ENCODE results near the gene PARP14. TPM values are rescaled to one million over a fixed set of nuclear protein-coding genes. Genes with fewer than 3 reads are reported as not detected.
"Not testable (repeated sequence)": the region's sequence is repeated elsewhere in the genome, so short reads cannot be mapped to it uniquely, and the experiment has no call there.

The PARP14 gene
- total RNA-seq, result 10 to 100 TPM; 22.8 to 48.9 (median 23.5) TPM

GRCh38 chr3:122680475-122681283, at the start of gene PARP14:
TSS of gene PARP14 (plus strand) at chr3:122680839. CDS start at chr3:122680884, 45 bp downstream.
- H3K9me3 Mint-ChIP-seq, result no peaks in the 10 kb centered on the region
- peaks cover 64% of the 10 kb centered on the region for H3K4me1 Mint-ChIP-seq (ENCODE audit: low read depth)
- peak; percentile 61 to 64 for ATAC-seq
- no peaks in the 10 kb centered on the region for H3K27me3 Mint-ChIP-seq (ENCODE audit: low read depth)
- H3K36me3 Mint-ChIP-seq (ENCODE audit: insufficient read depth), result peaks cover 14% of the 10 kb centered on the region
- H3K4me3 Mint-ChIP-seq, result peak within 1 kb of the TSS; percentile 95
- DNase-seq, result peak; percentile 58

GRCh38 chr3:122635789-122636188, 44.9 kb upstream of the PARP14 start:
- H3K4me1 Mint-ChIP-seq (ENCODE audit: low read depth), result no peaks in the 10 kb centered on the region
- H3K9me3 Mint-ChIP-seq, result no peaks in the 10 kb centered on the region
- no peak overlapping the region for H3K4me3 Mint-ChIP-seq
- ATAC-seq (no peak), DNase-seq (no peak)
- H3K27me3 Mint-ChIP-seq (ENCODE audit: low read depth), result no peaks in the 10 kb centered on the region
- peaks cover 33% of the 10 kb centered on the region for H3K36me3 Mint-ChIP-seq (ENCODE audit: insufficient read depth)

- Mint-ChIP-seq H3K36me3 (ENCODE audit: insufficient read depth) (peaks cover 29% of the 10 kb centered on the region), H3K4me3 (no peak overlapping the region), H3K27me3 (ENCODE audit: low read depth) (no peaks in the 10 kb centered on the region), H3K4me1 (ENCODE audit: low read depth) (peaks cover 2% of the 10 kb centered on the region), H3K9me3 (no peaks in the 10 kb centered on the region)
- ATAC-seq (no peak), DNase-seq (no peak)
These were observed 43.9 kb upstream of the PARP14 start for GRCh38 chr3:122636697-122637096.

- Mint-ChIP-seq H3K36me3 (ENCODE audit: insufficient read depth) (peaks cover 21% of the 10 kb centered on the region), H3K4me1 (ENCODE audit: low read depth) (peaks cover 22% of the 10 kb centered on the region), H3K9me3 (no peaks in the 10 kb centered on the region), H3K4me3 (no peak overlapping the region), H3K27me3 (ENCODE audit: low read depth) (no peaks in the 10 kb centered on the region)
- ATAC-seq (no peak), DNase-seq (no peak)
These were observed 40.1 kb upstream of the PARP14 start for GRCh38 chr3:122640437-122640999.

GRCh38 chr3:122642935-122643334, 37.7 kb upstream of the PARP14 start:
- peaks cover 6% of the 10 kb centered on the region for H3K36me3 Mint-ChIP-seq (ENCODE audit: insufficient read depth)
- DNase-seq, result no peak
- ATAC-seq, result no peak
- peaks cover 36% of the 10 kb centered on the region for H3K4me1 Mint-ChIP-seq (ENCODE audit: low read depth)
- no peaks in the 10 kb centered on the region for H3K9me3 Mint-ChIP-seq
- no peaks in the 10 kb centered on the region for H3K27me3 Mint-ChIP-seq (ENCODE audit: low read depth)
- no peak overlapping the region for H3K4me3 Mint-ChIP-seq

- Mint-ChIP-seq H3K27me3 (ENCODE audit: low read depth) (peaks cover 2% of the 10 kb centered on the region), H3K4me1 (ENCODE audit: low read depth) (peaks cover 34% of the 10 kb centered on the region), H3K36me3 (ENCODE audit: insufficient read depth) (no peaks in the 10 kb centered on the region), H3K4me3 (peak overlapping the region; percentile 63), H3K9me3 (no peaks in the 10 kb centered on the region)
- DNase-seq (no peak), ATAC-seq (no peak)
These were observed 34.3 kb upstream of the PARP14 start for GRCh38 chr3:122646146-122646988.

GRCh38 chr3:122651233-122651907, 29.3 kb upstream of the PARP14 start:
- not testable (repeated sequence) for H3K36me3 Mint-ChIP-seq (ENCODE audit: insufficient read depth); DNase-seq; H3K27me3 Mint-ChIP-seq (ENCODE audit: low read depth)

GRCh38 chr3:122651962-122652361, 28.7 kb upstream of the PARP14 start:
- H3K4me3 Mint-ChIP-seq; ATAC-seq; H3K27me3 Mint-ChIP-seq (ENCODE audit: low read depth); H3K4me1 Mint-ChIP-seq (ENCODE audit: low read depth); H3K36me3 Mint-ChIP-seq (ENCODE audit: insufficient read depth); H3K9me3 Mint-ChIP-seq; DNase-seq: not testable (repeated sequence)

More at GRCh38 chr3:122651233-122651907, 29.3 kb upstream of the PARP14 start:
- not testable (repeated sequence) for ATAC-seq; H3K9me3 Mint-ChIP-seq; H3K4me3 Mint-ChIP-seq; H3K4me1 Mint-ChIP-seq (ENCODE audit: low read depth)

GRCh38 chr3:122658336-122658735, 22.3 kb upstream of the PARP14 start:
- not testable (repeated sequence) for H3K4me3 Mint-ChIP-seq; ATAC-seq; H3K27me3 Mint-ChIP-seq (ENCODE audit: low read depth); DNase-seq; H3K4me1 Mint-ChIP-seq (ENCODE audit: low read depth); H3K36me3 Mint-ChIP-seq (ENCODE audit: insufficient read depth); H3K9me3 Mint-ChIP-seq

- Mint-ChIP-seq H3K9me3 (no peaks in the 10 kb centered on the region), H3K4me3 (no peak overlapping the region), H3K4me1 (ENCODE audit: low read depth) (no peaks in the 10 kb centered on the region), H3K27me3 (ENCODE audit: low read depth) (no peaks in the 10 kb centered on the region), H3K36me3 (ENCODE audit: insufficient read depth) (no peaks in the 10 kb centered on the region)
- DNase-seq, result no peak
- no peak for ATAC-seq
These were observed 20.2 kb upstream of the PARP14 start for GRCh38 chr3:122660297-122660974.

- H3K36me3 Mint-ChIP-seq (ENCODE audit: insufficient read depth), result no peaks in the 10 kb centered on the region
- H3K4me1 Mint-ChIP-seq (ENCODE audit: low read depth), result no peaks in the 10 kb centered on the region
- DNase-seq (no peak), ATAC-seq (peak in 1 of 2 donors; percentile 50)
- no peaks in the 10 kb centered on the region for H3K9me3 Mint-ChIP-seq
- H3K4me3 Mint-ChIP-seq, result no peak overlapping the region
- no peaks in the 10 kb centered on the region for H3K27me3 Mint-ChIP-seq (ENCODE audit: low read depth)
These were observed 19.0 kb upstream of the PARP14 start for GRCh38 chr3:122661633-122662032.

GRCh38 chr3:122662505-122662904, 18.1 kb upstream of the PARP14 start:
- DNase-seq, result no peak
- H3K4me3 Mint-ChIP-seq, result no peak overlapping the region
- ATAC-seq, result no peak

GRCh38 chr3:122665226-122665786, 15.3 kb upstream of the PARP14 start:
- no peak for ATAC-seq
- H3K9me3 Mint-ChIP-seq, result no peaks in the 10 kb centered on the region
- H3K27me3 Mint-ChIP-seq (ENCODE audit: low read depth), result no peaks in the 10 kb centered on the region
- no peak overlapping the region for H3K4me3 Mint-ChIP-seq
- H3K36me3 Mint-ChIP-seq (ENCODE audit: insufficient read depth), result no peaks in the 10 kb centered on the region
- peaks cover 14% of the 10 kb centered on the region for H3K4me1 Mint-ChIP-seq (ENCODE audit: low read depth)
- DNase-seq, result no peak

More at GRCh38 chr3:122662505-122662904, 18.1 kb upstream of the PARP14 start:
- no peaks in the 10 kb centered on the region for H3K9me3 Mint-ChIP-seq
- H3K36me3 Mint-ChIP-seq (ENCODE audit: insufficient read depth), result no peaks in the 10 kb centered on the region
- H3K4me1 Mint-ChIP-seq (ENCODE audit: low read depth), result no peaks in the 10 kb centered on the region
- H3K27me3 Mint-ChIP-seq (ENCODE audit: low read depth), result no peaks in the 10 kb centered on the region
